NCI-H2029 (cell line): ENCODE data around the gene COL6A3.

Experiments used
- DNase-seq: peaks from one replicate; lab custom pipeline; 2025; lab: John Stamatoyannopoulos, UW

COL6A3 gene

GRCh38 chr2:237348281-237348865 is 65.6 kb downstream of the COL6A3 start:
- DNase-seq: no peak

DNA sequence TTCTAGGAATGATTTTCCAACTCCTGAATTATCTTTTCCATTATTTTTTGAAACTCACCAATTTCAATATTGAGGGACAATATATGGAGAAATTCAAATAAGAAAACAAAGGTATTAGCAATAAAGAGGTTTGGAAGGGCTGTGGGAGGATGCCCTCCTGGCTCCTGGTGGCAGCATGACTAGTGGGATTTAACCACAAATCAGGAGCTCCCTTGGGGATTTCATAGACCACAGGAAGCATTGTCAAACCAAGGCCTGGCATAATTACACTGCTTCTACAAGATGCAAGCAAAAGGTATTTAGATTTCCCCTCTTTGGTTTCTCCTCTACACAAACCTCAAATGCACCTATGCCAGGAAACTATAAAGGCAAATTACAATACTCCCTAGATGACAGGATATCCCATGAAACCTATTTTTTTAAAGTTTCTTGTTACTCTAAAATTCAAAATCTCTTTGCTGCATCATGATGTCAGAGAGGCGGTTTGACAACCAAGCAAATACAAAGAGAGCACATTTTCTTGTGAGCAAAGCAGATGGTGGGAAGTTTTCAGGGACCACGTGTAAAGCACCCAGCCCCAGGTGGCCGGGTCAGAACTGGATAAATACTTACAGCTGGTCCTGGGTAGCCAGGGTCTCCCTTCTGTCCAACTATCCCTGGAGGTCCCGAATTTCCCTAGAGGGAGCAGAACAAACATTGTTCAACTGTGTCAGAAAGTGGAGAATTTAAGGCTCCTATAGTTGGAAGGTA is 67.9 kb downstream of the COL6A3 start:
- no peak for DNase-seq

GRCh38 chr2:237345411-237345810 is 68.6 kb downstream of the COL6A3 start:
- DNase-seq: no peak

DNA sequence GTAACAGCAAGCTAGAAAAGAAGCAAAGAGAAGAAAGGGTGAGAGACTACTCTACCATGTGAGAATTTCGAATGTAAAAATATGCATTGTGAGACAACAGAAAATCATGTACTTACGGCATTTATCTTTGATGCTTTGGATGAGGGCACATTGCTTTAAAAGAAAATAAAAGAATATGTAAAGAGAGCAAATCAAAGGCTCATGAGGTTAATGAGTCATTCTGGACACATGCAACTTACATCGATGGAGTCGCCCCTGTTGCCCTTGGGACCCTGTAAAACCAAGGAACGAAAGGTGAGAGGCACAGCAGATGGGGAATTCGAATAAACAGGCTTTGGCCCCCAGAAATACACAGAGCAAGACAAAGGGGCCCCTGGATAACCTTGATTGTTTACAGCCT is 69.0 kb downstream of the COL6A3 start:
- no peak for DNase-seq

DNA sequence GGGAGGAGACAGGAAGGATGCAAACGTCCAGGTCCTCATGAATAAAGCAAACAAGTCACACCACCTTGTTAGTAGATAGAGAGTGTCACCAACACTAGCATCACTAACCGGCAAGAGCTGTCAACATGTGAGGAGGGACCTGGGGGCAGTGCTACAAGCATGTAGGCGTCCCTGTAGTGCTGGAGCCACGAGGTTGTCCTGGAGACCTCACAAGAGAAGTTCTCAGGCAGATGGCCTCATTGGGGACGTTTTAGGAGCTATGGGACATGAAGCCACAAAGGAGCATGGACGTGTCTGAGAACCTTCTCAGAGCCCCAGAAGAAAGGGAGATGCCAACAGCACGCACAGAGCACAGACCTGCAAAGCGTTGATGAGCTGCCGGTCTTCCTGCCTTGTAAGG is 70.0 kb downstream of the COL6A3 start:
- no peak for DNase-seq

GRCh38 chr2:237341872-237342271 is 72.1 kb downstream of the COL6A3 start:
- peak; percentile 27 for DNase-seq

DNA sequence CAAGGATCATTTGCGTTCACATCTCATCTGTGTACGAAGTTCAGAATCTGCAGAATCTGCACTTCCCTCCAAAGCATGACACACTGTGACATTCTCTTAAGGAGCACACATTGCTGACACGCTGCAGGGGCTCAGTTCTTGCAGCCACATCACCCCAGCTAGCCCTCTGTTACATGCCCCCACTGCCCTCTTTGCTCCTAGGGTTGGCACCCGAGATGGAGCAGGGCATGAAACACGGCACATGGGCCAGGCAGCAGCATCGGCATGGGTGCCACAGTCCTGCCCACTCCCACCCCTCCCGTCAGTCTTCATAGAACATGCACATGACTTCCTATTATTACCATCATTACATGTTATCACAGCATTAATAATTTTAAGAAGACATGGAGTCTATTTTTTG is 76.4 kb downstream of the COL6A3 start:
- DNase-seq: no peak

- DNase-seq: no peak
Observed at GRCh38 chr2:237336131-237336530, 77.8 kb downstream of the COL6A3 start.

DNA sequence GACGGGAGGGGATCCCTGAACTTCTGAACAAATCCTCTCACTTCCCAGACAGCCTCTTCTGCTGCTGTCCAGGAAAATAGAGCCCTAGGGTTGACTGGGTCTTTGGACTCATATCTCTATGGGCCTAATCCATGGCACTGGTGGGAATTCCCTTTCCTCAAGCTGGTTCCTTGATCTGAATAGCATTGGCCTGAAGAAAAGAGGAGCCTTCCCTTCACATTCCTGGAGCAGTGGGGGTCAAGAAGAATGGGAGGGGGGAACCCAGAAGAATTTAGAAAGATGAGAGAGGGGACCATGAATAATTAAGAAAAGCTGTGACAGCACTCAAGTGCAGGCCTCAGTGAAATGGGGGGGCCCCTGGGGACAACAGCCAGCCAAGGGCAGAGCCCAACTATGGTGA is 80.2 kb downstream of the COL6A3 start:
- no peak for DNase-seq

DNA sequence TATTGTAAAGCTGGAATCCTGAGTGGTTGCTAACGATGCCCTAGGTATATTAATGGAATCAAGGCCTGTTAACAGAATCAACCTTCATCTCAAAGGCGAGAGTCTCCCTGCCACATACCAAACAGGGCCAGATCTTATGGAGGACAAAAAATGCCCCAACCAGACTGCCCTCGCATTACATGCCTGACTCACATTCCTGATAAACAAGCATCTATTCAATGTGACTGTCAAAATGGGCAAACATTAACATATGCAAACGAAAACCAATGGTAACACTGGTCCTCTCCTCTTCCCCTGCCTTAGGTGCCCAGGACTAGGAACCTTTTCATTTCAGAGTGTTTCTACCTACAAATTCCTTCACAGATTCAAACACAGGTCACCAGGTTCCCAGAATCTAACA is 83.4 kb downstream of the COL6A3 start:
- no peak for DNase-seq

- DNase-seq: no peak
Observed at GRCh38 chr2:237327175-237327950, 86.6 kb downstream of the COL6A3 start.

DNA sequence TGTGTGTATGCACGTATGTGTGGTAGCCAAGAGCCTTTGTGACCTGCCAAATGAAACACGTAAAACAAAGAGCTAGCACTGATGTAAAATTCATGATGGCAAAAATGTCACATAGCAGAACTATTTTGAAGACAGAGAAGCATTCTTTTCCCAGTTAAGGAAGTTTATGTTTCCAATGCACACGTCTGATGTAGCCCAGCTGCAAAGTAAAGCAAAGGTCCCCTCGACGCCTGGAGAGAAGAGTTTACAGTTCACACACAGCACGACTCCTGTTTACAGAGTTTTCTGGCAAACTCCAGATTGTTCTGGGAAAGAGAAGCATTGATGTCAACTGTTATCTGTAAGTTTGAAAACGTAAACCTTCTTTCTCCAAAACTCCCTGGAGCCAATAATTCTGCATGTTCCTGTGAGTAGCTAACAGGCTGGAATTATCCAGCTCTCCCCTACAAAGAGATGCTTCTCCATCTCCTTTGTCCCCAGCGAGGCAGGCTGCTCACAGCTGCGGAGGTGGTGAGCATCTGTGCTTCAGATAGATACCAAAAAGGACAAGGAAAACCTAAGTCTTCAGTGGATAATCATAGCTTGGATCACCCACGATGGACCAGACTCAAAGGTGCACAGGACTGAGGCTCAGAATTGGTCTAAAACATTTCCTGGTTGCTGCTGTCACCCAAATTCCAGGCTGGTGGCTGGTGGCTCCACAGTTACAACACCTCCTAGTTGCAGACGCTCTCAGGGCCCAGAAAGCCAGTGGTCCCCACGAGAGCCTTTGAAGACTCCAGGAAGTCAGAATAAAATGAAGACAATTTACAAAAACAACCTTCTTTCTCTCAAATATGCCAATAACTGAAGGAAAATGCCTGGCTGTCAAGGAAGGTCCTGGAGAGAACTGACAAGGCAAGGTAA is 87.4 kb downstream of the COL6A3 start:
- no peak for DNase-seq

DNA sequence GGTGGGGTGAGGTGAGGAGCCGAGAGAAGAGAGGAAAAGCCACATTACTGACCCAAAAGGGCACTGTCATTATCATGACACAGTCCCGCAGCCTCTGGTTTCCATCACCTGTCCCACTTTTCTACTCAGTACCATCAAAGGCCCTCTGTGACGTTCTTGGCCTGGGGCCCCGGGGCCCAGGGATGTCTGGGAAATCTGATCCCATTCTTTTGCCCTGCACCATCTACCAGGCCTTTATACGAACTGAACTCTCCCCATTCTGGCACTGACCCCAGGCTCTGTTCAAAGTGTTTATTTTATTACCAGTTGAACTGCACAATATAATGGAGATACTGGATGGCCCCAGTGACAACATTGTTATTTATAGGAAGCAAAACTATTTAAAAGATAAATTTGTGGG is 89.1 kb downstream of the COL6A3 start:
- peak; percentile 79 for DNase-seq

- DNase-seq: no peak
Observed at GRCh38 chr2:237324405-237324831, 89.5 kb downstream of the COL6A3 start.

- DNase-seq: no peak
Observed at GRCh38 chr2:237323656-237324055, 90.3 kb downstream of the COL6A3 start.

DNA sequence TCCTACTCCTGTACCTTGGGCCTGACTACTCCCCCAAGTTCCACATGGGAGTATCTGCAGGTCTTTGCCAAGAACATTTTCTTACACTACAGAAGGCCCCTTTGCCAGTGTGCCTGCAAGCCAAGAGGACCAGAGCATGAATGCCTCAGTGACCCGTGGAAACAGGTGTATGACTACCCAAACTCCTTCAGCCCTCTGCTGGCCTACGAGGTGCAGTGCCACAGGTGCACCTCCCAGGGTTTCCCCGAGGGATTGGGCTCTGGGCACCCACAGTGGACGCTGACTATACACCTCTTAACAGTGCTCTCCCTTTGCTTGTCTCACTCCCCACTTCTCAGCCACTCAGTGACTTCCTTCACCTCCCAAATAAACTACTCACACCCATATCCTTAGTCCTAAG is 91.4 kb downstream of the COL6A3 start:
- no peak for DNase-seq

GRCh38 chr2:237321746-237322145 is 92.2 kb downstream of the COL6A3 start:
- DNase-seq: no peak

DNA sequence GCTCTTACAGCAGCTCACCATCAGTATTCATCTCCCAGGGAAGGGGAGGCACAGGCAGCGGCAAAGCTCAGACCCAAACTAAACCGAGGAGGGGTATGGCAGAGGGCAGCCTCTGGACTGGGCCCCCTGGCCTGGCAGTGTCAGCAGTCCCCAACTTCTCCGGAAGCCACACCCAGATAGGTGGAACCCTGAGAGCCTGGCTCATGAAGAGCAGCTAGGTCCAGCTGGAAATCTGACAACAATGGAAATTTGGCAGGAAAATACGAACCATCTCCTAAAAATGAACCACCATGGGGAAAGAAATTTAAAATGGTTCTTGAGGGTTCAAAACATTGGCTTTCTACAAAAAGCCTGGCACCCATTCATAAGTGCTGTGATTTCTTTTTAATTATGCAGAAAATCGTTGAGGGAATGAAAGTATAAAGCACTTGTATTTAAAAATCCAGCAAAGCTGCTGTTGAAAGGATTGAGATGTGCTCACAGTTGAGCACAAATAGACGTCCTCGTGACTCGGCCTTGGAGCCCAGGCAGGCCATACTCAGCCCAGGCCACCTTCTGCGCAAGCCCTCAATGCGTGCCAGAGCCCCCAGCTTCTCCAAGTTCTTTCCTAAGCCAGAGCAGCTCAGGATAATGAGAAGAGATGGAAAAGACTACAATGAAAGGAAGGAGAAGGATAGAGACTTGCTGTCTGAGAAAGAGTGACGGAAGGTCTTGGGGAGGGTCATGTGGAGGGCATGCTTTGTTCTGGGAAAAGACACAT is 93.0 kb downstream of the COL6A3 start:
- no peak for DNase-seq

GRCh38 chr2:237319887-237320286 is 94.1 kb downstream of the COL6A3 start:
- DNase-seq: no peak

- DNase-seq: no peak
Observed at GRCh38 chr2:237319086-237319820, 94.7 kb downstream of the COL6A3 start.

- DNase-seq: no peak
Observed at GRCh38 chr2:237316339-237316738, 97.6 kb downstream of the COL6A3 start.
